ENCODE data around the gene FABP7.
A peak's percentile ranks its signal among the peaks of the same experiment; 100 is the strongest.

The FABP7 gene

DNA sequence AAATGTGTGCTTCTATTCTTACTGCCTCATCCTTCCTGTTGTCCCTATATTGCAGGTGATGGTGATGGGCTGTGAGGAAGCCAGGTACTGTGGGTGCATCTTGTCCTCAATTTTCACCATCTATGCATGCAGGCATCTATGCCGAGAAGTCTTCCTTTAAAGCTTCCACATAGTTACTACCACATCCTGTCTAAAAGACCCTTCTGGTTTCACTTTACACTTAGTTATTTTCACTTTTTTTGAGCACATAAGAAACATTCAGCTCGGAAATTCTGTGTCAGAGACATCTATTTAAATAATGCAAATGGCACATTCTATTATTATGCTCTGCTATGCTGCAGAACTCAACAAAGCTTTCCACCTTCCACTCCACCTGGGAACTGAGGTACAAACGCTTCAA is 28.2 kb upstream of the FABP7 start:
- no peak overlapping the region for H3K4ac ChIP-seq (ENCODE audit: low read length)

GRCh38 chr6:122752459-122752858 is 27.1 kb upstream of the FABP7 start:
- no peak overlapping the region for H3K18ac ChIP-seq (ENCODE audit: low read length)

More for the DNA sequence above, 28.2 kb upstream of the FABP7 start:
- Histone ChIP-seq H3K27me3 (ENCODE audit: control insufficient read depth in 3 of 3, insufficient read depth in 3 of 3, low read depth in 1 of 3, low read length in 3 of 3) (no peaks in the 10 kb centered on the region), H3K4me1 (ENCODE audit: control insufficient read depth in 2 of 2, insufficient read depth in 1 of 2, low read depth in 1 of 2, low read length in 2 of 2) (peaks cover 5 to 9% of the 10 kb centered on the region in 2 donors), H3K18ac (ENCODE audit: low read length) (no peak overlapping the region), H2BK120ac (ENCODE audit: low read depth, low read length) (no peak overlapping the region), H3K23ac (ENCODE audit: low read depth, low read length, poor library complexity) (no peak overlapping the region), H3K4me3 (ENCODE audit: low read length in 2 of 2) (no peak overlapping the region), H3K9me3 (replicated peaks in 1 of 2; ENCODE audit: control insufficient read depth in 2 of 2, insufficient read depth in 1 of 2, low read depth in 1 of 2, low read length in 2 of 2) (peaks cover 0 to 8% of the 10 kb centered on the region in 2 donors), H2BK12ac (ENCODE audit: low read length) (no peak overlapping the region), H3K4me2 (ENCODE audit: insufficient read depth, low read length, poor library complexity, severe bottlenecking) (no peak overlapping the region), H2BK15ac (ENCODE audit: low read length) (no peak overlapping the region), H3K9ac (ENCODE audit: low read depth, low read length, poor library complexity) (no peak overlapping the region), H3K36me3 (replicated peaks in 1 of 2; ENCODE audit: control insufficient read depth in 2 of 2, insufficient read depth in 2 of 2, low read length in 2 of 2) (no peaks in the 10 kb centered on the region), H3K14ac (ENCODE audit: low read length) (no peak overlapping the region), H3K27ac (replicated peaks; ENCODE audit: low read length) (no peak overlapping the region), H4K91ac (ENCODE audit: low read depth, low read length, poor library complexity) (no peak overlapping the region), H4K8ac (ENCODE audit: low read depth, low read length) (no peak overlapping the region), H2AK5ac (ENCODE audit: low read depth, low read length) (no peak overlapping the region), H2AFZ (ENCODE audit: low read length) (peak overlapping the region; percentile 23), H3K79me1 (ENCODE audit: low read depth, low read length) (no peaks in the 10 kb centered on the region), H2BK5ac (ENCODE audit: low read length) (no peak overlapping the region)
- DNase-seq (ENCODE audit: low spot score): no peak
- no CpG with 5 or more reads among the region's 3 CpGs for WGBS, 2 donors (ENCODE audit: extremely low coverage in 2 of 2, insufficient read length in 2 of 2, insufficient replicate concordance in 1 of 2)

GRCh38 chr6:122753000-122753687 is 26.4 kb upstream of the FABP7 start:
- Histone ChIP-seq H3K27ac (replicated peaks; ENCODE audit: low read length) (no peak overlapping the region), H3K4me3 (ENCODE audit: low read length in 2 of 2) (no peak overlapping the region)
- no CpG with 5 or more reads among the region's 10 CpGs for WGBS, 2 donors (ENCODE audit: extremely low coverage in 2 of 2, insufficient read length in 2 of 2, insufficient replicate concordance in 1 of 2)

More at GRCh38 chr6:122752459-122752858, 27.1 kb upstream of the FABP7 start:
- Histone ChIP-seq H3K23ac (ENCODE audit: low read depth, low read length, poor library complexity) (no peak overlapping the region), H2BK12ac (ENCODE audit: low read length) (no peak overlapping the region), H3K79me1 (ENCODE audit: low read depth, low read length) (no peaks in the 10 kb centered on the region), H2BK5ac (ENCODE audit: low read length) (no peak overlapping the region), H3K27ac (replicated peaks; ENCODE audit: low read length) (no peak overlapping the region), H4K8ac (ENCODE audit: low read depth, low read length) (no peak overlapping the region), H2BK15ac (ENCODE audit: low read length) (no peak overlapping the region), H4K91ac (ENCODE audit: low read depth, low read length, poor library complexity) (no peak overlapping the region), H3K4me3 (ENCODE audit: low read length in 2 of 2) (no peak overlapping the region), H3K9me3 (replicated peaks in 1 of 2; ENCODE audit: control insufficient read depth in 2 of 2, insufficient read depth in 1 of 2, low read depth in 1 of 2, low read length in 2 of 2) (peaks cover 0 to 8% of the 10 kb centered on the region in 2 donors), H3K4me2 (ENCODE audit: insufficient read depth, low read length, poor library complexity, severe bottlenecking) (no peak overlapping the region), H3K4me1 (ENCODE audit: control insufficient read depth in 2 of 2, insufficient read depth in 1 of 2, low read depth in 1 of 2, low read length in 2 of 2) (peaks cover 5 to 9% of the 10 kb centered on the region in 2 donors), H3K9ac (ENCODE audit: low read depth, low read length, poor library complexity) (no peak overlapping the region), H3K14ac (ENCODE audit: low read length) (no peak overlapping the region), H3K36me3 (replicated peaks in 1 of 2; ENCODE audit: control insufficient read depth in 2 of 2, insufficient read depth in 2 of 2, low read length in 2 of 2) (no peaks in the 10 kb centered on the region), H3K27me3 (ENCODE audit: control insufficient read depth in 3 of 3, insufficient read depth in 3 of 3, low read depth in 1 of 3, low read length in 3 of 3) (no peaks in the 10 kb centered on the region), H3K4ac (ENCODE audit: low read length) (no peak overlapping the region), H2AFZ (ENCODE audit: low read length) (peak overlapping the region; percentile 61), H2BK120ac (ENCODE audit: low read depth, low read length) (no peak overlapping the region), H2AK5ac (ENCODE audit: low read depth, low read length) (no peak overlapping the region)
- no peak for DNase-seq (ENCODE audit: low spot score)
- WGBS, 2 donors (ENCODE audit: extremely low coverage in 2 of 2, insufficient read length in 2 of 2, insufficient replicate concordance in 1 of 2): no CpG with 5 or more reads among the region's 1 CpG

DNA sequence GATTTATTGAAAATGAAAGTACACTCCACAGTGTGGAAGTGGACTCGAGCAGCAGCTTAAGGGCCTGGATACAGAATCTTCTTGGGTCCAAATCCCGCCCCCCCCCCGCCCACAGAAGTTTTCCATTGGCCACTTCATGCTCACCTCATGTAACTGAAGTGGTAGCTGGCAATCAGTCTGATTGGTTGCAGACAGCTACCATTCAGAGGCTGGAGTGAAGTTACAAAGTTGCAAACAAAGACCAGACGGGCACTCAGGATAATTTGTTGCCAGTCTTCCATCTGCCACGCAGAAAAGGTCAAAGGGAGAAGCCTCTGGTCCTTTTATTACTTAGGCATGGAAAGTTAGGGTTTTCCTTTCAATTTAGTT is 25.8 kb upstream of the FABP7 start:
- Histone ChIP-seq H2AK5ac (ENCODE audit: low read depth, low read length) (peak overlapping the region; percentile 6), H2BK120ac (ENCODE audit: low read depth, low read length) (no peak overlapping the region), H3K4me2 (ENCODE audit: insufficient read depth, low read length, poor library complexity, severe bottlenecking) (no peak overlapping the region), H2BK12ac (ENCODE audit: low read length) (no peak overlapping the region), H3K36me3 (replicated peaks in 1 of 2; ENCODE audit: control insufficient read depth in 2 of 2, insufficient read depth in 2 of 2, low read length in 2 of 2) (no peaks in the 10 kb centered on the region), H3K23ac (ENCODE audit: low read depth, low read length, poor library complexity) (no peak overlapping the region), H3K18ac (ENCODE audit: low read length) (no peak overlapping the region), H3K27me3 (ENCODE audit: control insufficient read depth in 3 of 3, insufficient read depth in 3 of 3, low read depth in 1 of 3, low read length in 3 of 3) (no peaks in the 10 kb centered on the region), H3K4me3 (ENCODE audit: low read length in 2 of 2) (no peak overlapping the region), H3K4me1 (ENCODE audit: control insufficient read depth in 2 of 2, insufficient read depth in 1 of 2, low read depth in 1 of 2, low read length in 2 of 2) (peaks cover 5 to 9% of the 10 kb centered on the region in 2 donors), H4K8ac (ENCODE audit: low read depth, low read length) (no peak overlapping the region), H3K27ac (replicated peaks; ENCODE audit: low read length) (no peak overlapping the region), H3K4ac (ENCODE audit: low read length) (no peak overlapping the region), H4K91ac (ENCODE audit: low read depth, low read length, poor library complexity) (no peak overlapping the region), H2BK15ac (ENCODE audit: low read length) (no peak overlapping the region), H3K9me3 (replicated peaks in 1 of 2; ENCODE audit: control insufficient read depth in 2 of 2, insufficient read depth in 1 of 2, low read depth in 1 of 2, low read length in 2 of 2) (peaks cover 0 to 8% of the 10 kb centered on the region in 2 donors), H3K79me1 (ENCODE audit: low read depth, low read length) (no peaks in the 10 kb centered on the region), H3K14ac (ENCODE audit: low read length) (no peak overlapping the region), H2BK5ac (ENCODE audit: low read length) (no peak overlapping the region), H3K9ac (ENCODE audit: low read depth, low read length, poor library complexity) (no peak overlapping the region), H2AFZ (ENCODE audit: low read length) (peak overlapping the region; percentile 61)
- WGBS, 2 donors (ENCODE audit: extremely low coverage in 2 of 2, insufficient read length in 2 of 2, insufficient replicate concordance in 1 of 2): no CpG with 5 or more reads among the region's 5 CpGs
- no peak for DNase-seq (ENCODE audit: low spot score)

More at GRCh38 chr6:122753000-122753687, 26.4 kb upstream of the FABP7 start:
- peaks cover 5 to 9% of the 10 kb centered on the region in 2 donors for H3K4me1 ChIP-seq (ENCODE audit: control insufficient read depth in 2 of 2, insufficient read depth in 1 of 2, low read depth in 1 of 2, low read length in 2 of 2)
- H3K4me2 ChIP-seq (ENCODE audit: insufficient read depth, low read length, poor library complexity, severe bottlenecking): no peak overlapping the region
- H4K91ac ChIP-seq (ENCODE audit: low read depth, low read length, poor library complexity): no peak overlapping the region
- no peak overlapping the region for H2BK120ac ChIP-seq (ENCODE audit: low read depth, low read length)
- no peak overlapping the region for H2BK15ac ChIP-seq (ENCODE audit: low read length)
- peaks cover 0 to 8% of the 10 kb centered on the region in 2 donors for H3K9me3 ChIP-seq (replicated peaks in 1 of 2; ENCODE audit: control insufficient read depth in 2 of 2, insufficient read depth in 1 of 2, low read depth in 1 of 2, low read length in 2 of 2)
- no peaks in the 10 kb centered on the region for H3K36me3 ChIP-seq (replicated peaks in 1 of 2; ENCODE audit: control insufficient read depth in 2 of 2, insufficient read depth in 2 of 2, low read length in 2 of 2)
- no peak overlapping the region for H2BK12ac ChIP-seq (ENCODE audit: low read length)
- peak overlapping the region; percentile 6 for H2AK5ac ChIP-seq (ENCODE audit: low read depth, low read length)
- no peak overlapping the region for H3K18ac ChIP-seq (ENCODE audit: low read length)
- no peaks in the 10 kb centered on the region for H3K27me3 ChIP-seq (ENCODE audit: control insufficient read depth in 3 of 3, insufficient read depth in 3 of 3, low read depth in 1 of 3, low read length in 3 of 3)
- H3K14ac ChIP-seq (ENCODE audit: low read length): no peak overlapping the region
- no peak overlapping the region for H4K8ac ChIP-seq (ENCODE audit: low read depth, low read length)
- peak overlapping the region; percentile 61 for H2AFZ ChIP-seq (ENCODE audit: low read length)
- no peaks in the 10 kb centered on the region for H3K79me1 ChIP-seq (ENCODE audit: low read depth, low read length)
- no peak overlapping the region for H3K23ac ChIP-seq (ENCODE audit: low read depth, low read length, poor library complexity)
- no peak overlapping the region for H2BK5ac ChIP-seq (ENCODE audit: low read length)
- no peak overlapping the region for H3K9ac ChIP-seq (ENCODE audit: low read depth, low read length, poor library complexity)
- H3K4ac ChIP-seq (ENCODE audit: low read length): no peak overlapping the region
- DNase-seq (ENCODE audit: low spot score): no peak

Measured in neuronal stem cell (in vitro differentiated cells).